GM18858 (cell line): ENCODE results near the gene TRANK1.
"Not testable (repeated sequence)": the region's sequence is repeated elsewhere in the genome, so short reads cannot be mapped to it uniquely, and the experiment has no call there.

Source experiments
- ATAC-seq: cut with Tn5 transposase; IDR thresholded peaks from one replicate; pipeline ENCODE4 v1.9.1; 2021; ENCODE audit not compliant: unreplicated experiment

The TRANK1 gene

DNA sequence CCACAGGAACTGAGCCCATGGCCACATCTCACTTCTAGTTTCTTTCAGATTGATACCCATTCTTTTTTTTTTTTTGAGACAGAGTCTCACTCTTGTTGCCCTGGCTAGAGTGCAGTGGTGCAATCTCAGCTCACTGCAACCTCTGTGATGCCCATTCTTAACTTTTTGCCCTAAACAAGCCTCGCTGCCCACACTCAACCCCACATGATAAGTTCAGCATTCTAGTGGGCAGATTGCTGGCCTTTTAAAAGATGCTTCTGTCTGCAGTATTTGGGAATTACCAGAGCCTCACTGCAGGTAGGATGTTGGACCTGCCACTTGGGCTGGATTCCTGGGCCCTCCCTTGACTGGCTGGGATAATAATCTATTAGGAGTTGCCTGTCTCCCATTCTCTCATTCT is 51.0 kb downstream of the TRANK1 start:
- no peak for ATAC-seq

DNA sequence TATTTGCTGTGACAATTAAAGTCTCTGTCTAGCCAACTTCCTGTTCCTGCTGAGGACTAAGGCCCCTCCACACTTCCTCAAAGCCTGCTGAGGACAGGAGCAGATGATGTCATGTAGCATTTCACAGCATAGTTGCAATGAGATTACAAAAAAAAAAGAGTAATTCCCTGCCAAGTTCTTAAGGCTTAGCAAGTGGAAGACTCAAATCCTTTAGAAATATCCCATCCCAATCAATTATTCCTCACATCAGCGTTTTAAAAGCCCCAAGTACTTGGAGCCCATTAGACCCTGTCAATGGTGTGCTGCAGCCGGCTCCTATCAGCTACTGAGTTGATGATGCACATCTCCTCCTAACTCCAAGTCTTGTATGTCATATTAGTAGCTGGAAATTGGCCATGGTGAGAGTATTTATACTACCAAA is 51.7 kb downstream of the TRANK1 start:
- peak; percentile 42 for ATAC-seq

DNA sequence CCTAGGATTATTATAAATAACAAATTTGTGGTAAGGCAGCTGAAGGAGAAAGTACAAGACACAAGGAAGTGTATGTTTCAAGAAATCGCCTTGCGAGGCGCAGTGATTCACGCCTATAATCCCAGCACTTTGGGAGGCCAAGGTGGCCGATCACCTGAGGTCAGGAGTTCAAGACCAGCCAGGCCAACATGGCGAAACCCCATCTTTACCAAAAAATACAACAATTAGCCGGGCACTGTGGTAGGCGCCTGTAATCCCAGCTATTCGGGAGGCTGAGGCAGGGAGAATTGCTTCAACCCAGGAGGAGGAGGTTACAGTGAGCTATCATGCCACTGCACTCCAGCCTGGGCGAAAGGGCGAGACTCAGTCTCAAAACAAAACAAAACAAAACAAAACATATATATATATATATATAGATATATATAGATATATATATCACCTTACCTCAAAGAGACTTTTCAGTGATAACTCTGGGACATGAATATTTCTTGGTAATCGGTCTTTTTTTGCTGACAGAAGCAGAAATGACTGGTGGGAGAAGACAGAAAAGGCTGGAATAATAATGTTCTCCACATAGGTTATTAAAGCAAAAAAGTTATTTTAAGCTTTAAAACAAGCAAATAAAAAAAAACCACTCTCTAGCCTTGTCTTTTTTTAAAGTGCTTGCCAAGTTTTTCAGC is 52.3 kb downstream of the TRANK1 start:
- no peak for ATAC-seq

DNA sequence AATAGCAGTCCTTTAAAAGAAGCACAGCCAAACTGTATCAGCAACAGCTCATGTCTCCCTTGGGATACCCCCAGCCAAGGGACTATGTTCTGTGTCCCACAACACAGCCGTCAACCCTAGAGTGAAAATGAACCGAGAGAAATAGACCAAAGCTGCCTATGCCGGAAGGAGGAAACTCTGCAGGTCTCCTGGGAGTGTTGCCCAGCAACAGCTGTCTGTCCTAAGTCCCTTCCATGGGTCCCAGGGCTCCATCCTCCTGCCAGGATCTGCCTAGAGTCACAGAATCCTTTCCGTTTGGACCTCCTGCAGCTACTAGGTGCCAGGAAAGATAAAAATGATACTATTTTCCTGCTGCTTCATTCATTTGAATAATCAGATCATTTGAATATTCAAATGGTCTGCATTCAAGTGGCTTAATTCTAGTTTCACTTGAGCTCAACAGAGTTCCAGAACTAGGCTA is 53.1 kb downstream of the TRANK1 start:
- ATAC-seq: peak; percentile 64

DNA sequence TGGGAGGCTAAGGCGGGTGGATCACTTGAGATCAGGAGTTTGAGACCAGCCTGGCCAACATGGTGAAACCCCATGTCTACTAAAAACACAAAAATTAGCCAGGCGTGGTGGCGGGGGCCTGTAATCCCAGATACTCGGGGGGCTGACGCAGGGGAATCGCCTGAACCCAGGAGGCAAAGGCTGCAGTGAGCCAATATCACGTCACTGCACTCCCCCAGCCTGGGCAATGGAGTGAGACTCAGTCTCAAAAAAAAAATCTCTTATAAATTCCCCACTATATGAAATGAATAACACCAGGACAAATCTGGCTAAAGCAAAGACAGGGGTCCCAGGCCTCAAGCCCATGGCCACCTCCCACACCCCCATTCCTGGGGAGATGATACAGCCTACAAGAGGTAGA is 53.8 kb downstream of the TRANK1 start:
- ATAC-seq: not testable (repeated sequence)

DNA sequence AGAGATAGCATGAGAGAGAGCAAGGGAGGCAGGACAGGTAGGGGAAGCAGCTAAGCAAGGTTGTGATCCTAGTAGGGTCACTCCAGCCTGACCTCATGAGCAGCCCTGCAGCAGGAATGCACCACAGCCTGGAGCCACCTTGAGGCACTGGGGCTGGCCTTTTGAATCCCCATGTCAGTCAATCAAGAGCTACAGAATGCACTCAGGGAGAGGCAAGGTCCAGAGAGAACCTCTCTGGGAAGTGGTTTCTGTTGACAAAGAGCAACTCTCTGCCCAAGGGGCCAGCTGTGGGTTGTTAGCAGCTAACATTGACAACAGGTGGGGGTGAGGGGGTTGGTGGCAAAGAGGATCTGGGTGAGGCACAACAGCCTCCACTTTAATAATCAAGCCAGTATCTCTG is 54.6 kb downstream of the TRANK1 start:
- ATAC-seq: no peak

DNA sequence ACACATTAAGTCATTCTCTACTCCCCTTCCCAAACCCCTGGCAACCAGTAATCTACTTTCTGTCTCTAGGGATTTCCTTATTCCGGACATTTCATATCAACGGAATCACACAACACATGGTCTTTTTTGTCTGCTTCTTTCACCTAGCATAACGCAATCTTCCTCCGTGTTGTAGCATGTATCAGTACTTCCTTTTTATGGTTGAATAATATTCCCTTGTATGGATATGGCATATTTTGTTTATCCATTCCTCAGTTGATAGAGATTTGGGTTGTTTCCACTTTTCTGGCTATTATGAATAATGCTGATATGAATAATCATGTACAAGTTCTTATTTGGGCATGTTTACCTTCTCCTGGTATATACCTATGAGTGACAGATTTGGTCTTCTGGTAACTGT is 63.1 kb downstream of the TRANK1 start:
- no peak for ATAC-seq

DNA sequence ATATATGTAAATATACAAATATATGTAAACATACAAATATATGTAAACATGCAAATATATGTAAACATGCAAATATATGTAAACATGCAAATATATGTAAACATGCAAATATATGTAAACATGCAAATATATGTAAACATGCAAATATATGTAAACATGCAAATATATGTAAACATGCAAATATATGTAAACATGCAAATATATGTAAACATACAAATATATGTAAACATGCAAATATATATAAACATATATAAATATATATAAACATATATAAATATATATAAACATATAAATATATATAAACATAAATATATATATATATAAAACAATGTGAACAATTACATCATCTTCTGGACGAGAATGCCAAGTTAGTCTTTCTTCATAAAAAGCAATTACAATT is 65.0 kb downstream of the TRANK1 start:
- ATAC-seq: not testable (repeated sequence)

DNA sequence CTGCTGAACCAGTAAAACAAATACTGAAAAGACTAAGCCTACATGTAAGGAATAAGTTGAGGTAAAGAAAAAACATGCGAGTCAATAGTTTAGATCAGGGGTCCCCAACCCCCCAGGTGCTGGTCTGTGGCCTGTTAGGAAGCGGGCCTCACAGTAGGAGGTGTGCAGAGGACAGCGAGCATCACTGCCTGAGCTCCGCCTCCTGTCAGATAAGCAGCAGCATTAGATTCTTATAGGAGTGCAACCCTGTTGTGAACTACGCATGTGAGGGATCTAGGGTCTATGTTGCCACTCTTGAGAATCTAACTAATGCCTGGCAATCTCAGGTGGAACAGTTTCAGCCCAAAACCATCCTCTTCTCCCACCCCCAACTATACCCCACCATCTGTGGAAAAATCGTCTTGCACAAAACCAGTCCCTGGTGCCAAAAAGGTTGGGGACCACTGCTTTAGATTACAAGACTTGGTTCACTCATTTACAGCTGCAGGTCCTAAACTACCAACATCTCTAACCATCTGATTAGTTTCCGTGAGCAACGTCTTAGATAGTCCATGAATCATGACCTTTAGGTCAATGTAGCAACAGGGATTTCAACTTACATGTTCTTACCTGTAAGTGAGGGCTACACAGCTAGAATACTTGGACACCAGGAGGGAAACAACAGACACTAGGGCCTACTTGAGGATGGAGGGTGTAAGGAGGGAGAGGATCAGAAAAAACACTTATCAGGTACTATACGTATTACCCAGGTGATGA is 66.7 kb downstream of the TRANK1 start:
- no peak for ATAC-seq

DNA sequence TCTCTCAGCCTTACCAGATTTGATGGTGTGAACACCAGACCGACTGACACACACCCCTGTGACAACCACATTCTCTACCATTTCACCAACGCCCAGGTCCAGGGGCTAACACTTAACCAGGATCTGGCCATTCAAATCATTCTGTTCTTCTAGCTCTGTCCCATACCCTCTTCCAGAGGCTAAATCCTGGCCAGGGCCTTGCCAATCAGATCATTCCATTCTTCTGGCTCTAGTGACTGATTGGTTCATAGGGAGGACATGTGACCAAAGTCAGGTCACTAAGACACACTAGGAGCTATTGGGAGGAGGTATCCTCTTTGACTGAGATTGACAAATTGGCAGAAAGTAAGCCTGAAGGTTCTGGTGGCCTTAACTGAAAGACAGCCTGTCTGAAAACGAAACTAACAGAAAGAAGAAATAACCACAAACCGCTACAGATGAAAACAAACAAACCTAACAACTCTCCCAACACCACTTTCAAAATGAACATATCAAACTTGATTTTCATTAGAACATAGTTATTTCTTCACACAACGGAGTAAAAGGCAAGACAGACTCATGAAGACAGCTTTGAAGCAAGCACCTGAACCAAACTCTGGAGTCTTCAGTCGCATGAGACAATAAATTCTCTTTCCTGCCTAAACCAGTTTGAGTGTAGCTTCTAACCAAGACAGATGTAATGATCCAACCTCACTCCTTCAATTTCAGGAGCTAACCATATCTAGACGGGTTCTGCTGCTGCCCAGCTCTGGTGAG is 68.5 kb downstream of the TRANK1 start:
- ATAC-seq: peak; percentile 98

DNA sequence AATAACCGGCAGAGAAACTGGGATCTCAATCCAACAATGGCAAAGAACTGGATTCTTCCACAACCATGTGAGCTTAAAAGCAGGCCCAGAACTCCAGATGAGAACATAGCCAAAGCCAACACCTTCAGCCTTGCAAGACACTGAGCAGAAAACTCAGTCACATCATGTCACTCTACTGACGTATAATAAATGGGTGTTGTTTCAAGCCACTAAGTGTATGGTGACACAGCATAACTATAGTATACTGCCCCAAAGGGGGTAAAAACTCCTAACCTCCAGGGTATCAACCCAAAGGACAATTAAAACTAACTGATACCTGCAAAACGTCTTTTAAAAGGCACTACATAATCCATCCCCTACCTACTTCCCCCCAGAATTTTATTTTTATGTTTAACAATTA is 69.5 kb downstream of the TRANK1 start:
- ATAC-seq: no peak

DNA sequence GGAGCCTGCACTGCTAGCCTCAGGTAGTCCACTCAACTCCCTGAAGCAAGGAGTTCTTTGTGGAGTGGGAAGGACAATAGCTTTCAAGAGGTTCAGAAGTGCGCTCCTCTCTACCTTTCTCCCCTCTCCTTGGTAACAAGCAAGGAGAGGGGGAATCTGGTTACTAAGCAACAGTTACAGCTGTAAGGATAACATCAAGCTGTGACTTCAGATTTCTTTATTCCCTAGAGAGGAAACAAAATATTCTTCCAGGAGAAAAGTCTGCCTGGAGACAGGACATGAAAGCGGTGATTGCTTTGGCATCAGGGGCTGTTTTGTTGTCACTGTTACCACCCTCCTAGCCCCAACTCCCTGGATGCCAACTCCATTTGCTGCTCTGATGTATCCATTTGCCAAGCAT is 70.4 kb downstream of the TRANK1 start:
- ATAC-seq: no peak

DNA sequence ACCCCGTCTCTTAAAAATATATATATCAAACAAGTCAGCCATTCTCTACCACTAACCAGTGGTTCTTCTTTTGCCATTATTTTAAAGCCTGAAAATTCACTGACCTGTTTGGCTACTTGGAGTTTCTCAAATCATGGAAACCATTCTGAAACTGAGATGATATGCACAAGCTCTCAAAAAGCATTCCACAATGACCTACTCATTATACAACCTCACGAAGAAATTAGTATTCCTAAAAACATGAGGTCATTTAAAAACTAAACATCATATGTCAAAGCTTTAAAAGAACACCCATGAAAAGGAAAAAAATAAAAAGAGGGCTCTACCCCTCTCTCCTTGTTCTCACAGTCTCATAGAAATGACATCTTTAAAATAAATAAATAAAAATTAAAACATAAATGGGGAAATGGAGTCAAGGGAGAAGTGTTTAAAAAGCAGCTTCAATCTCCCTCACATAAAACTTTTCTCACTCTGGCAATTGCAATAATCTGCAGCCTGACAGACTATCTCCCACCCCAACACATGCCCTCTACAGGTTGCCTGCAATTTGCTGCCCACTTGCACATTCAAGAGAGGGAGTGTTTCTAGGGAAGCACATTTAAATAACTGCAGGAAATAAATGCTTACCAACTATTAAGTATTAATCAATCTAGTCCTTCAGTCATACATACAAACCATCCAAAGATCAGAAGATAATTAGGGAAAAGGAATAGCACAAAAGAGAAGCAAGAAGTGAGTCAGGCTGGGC is 73.3 kb downstream of the TRANK1 start:
- no peak for ATAC-seq

DNA sequence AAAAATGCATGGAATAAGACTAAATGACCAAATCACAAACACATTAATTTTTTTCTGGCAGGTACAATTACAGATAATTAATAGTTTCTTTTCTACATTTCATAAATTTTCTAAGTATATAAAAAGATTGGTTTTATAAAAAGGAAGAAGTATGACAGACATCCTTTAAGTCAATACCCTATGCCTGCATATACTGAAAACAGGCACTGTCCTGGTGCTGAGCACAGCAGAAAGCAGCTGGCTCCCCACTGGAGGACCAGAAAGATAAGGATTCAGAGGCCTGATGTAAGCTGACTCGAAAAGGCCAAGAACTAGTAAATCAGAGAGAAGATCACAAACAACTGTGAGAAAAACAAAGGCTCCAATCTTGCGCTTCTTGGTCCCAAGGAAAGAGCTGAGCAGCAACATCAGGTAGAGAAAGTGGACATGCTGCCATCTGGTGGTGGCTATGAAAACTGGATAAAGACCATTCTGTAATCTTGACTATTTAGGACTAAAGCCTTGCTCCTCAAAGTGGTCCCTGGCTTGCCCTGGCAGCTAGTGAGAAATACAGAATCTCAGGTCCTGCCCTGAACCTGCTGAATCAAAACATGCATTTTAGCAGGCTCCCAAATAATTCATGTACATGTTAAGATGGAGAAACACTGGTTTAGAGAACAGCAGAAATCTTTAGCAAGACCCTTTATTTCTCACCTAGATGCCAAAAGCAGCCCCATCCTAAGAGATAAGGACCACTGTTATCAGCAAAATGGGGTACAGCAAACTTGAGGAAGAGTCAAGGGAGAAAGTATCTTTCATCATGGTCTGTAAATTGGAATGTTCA is 76.0 kb downstream of the TRANK1 start:
- peak; percentile 92 for ATAC-seq

DNA sequence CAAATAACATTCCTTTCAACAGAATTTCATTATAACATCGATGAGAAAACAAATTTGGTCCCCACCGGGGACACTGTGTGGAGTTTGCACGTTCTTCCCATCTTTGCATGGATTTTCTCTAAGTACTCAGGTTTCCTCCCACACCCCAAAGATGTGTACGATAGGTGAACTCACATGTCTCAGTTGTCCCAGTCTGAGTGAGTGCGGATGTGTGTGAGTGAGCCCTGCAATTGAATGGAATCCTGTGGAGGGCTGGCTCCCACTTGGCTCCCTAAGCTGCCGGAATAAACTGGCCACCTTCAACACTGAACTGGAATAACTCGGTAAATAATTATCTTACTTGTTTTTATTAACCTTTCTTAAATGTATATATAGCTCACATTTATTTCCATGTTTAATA is 77.0 kb downstream of the TRANK1 start:
- ATAC-seq: no peak

DNA sequence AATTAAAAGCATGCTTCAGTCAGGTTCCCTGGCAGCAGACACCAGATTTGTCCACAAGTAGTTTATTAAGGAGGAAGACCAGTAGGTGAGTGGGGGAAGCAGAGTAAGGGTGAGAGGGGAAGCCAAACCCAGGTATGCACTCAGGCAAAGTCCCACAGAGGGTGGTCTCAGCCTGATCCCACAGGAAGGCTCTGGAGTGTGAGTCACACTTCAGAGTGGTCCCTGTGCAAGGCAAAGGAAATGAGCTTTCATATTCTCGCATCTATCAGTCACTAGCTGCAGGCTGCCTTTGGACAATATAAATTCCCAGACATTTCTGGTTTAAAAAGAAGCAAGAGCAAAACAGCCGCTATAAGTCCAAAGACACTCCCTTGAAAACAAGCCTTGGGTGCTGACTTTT is 78.5 kb downstream of the TRANK1 start:
- ATAC-seq: no peak

DNA sequence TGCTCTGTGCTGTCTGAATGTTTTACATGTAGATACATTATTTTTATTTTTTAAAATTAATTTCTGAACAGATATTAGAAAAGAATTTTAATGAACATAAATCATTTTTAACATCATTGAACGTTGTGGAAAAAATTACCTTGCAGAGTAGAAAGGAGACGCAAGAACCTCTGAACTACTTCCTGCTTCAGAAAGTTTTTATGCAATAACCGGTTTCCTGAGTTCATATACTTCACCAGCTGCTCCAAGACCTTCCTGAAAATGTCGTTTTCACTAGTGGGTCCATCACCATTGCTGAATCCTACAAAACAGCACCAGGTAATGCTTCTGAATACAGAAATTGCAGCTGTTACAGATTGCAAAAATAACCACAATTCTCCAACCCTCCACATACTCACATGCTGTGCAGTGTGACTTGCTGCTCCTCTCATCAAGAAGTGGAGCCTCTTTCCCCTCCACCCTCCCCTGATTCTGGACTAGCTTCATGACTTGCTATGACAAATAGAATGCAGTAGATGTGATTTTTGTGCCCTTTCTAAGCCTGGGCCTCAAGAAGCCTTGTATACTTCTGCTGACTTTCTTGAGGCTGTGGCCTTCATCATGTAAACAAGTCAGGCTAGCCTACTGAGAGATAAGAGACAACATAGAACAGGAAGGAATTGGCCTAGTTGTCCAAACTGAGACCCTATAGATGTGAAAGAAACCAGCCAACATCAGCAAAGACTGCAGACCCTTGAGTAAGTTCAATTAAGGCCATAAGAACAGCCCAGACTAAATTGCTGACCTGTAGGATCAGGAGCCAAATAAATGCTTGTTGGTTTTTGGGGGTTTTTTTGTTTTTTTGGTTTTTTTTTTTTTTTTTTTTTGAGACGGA is 80.4 kb downstream of the TRANK1 start:
- ATAC-seq: no peak

DNA sequence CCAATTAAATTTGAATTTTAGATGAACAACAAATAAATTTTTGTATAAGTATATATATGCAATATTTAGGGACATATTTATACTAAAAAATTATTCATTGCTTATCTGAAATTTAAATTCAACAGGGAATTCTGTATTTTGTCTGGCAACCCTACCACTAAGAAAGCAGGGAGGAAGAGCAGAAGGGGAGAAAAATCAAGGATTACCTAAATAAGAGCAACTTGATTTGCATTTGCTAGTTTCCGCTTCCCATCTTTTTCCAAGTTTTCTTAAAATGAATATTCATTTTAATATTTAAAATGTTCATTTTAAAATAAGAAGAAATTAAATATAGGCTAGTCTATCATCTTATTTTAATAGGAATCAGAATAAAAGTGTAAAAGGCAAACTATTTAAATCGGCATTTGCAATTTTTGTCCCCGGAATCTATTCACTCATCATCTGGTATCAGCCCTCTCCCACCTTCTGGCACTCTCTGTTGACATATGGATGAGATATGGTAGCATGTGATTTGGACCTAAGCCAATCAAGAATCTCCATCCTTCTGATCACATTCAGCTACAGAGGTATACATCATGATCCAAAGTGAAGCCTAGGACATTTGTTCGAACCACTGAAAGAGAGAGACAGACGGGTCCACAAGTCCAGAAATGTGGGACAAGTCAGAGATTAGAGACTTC is 82.6 kb downstream of the TRANK1 start:
- no peak for ATAC-seq

DNA sequence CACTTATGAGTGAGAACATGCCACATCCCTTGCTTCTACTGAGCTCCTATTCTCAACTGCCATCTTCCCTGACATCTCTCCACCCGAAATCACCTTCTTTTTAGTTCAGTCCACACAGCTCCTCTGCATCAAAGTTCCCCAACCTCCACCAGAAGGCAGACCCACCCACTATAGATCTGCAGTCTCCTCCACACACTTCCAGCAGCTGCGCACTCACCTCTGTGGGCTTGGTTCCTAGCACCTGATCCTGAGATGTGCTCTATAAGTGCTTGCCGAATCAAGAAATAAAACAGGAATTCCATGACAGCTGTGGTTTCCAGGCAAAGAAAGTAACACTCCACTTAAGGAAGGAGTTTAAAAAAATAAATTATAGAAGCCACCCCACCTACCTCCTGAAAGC is 85.4 kb downstream of the TRANK1 start:
- ATAC-seq: no peak
